Activated CD4-positive, alpha-beta T cell treated with anti-CD3 and anti-CD28 coated beads for 48 hours (primary cell): ENCODE measurements around the gene TDP1.

Source experiments
- DNase-seq: peaks from one replicate; pipeline ENCODE4 v3.0.0-alpha.2; 2020

Gene TDP1

DNA sequence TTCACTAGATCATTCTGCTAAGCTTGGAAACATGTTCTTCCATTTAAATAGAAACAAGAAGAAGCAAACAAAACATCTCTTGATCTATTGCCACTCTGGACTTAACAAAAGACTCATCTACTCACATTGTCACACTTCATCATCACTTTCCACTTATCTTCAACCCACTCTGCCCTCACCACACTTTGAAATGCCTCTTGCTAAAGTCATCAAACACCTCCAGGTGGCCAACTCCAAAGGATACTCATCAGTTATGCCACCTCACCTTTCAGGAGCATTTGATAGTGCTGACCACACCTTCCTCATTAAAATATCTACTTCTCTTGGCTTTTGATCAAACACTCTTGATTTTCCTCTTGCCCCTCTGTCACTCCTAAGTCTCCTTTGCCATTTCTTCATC lies 8.4 kb upstream of the TDP1 start:
- no peak for DNase-seq

DNA sequence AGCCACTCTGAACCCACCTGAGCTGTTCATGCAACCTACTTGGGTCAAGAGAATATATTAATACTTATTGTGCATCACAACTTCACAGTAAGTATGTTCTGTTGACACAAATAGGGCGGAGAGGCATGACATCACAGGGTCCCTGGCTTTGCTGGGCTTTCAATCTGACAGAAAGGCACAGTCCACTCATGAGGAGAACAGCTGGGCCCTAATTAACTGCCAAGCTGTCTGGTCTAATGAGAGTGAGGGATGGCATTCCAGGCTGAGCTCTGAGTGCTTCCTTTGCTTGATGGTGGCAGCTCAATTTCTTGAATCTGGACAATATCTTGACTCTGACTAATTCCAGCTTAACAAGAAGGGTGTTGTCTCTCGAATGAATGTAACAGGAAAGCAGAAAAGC lies 3.2 kb upstream of the TDP1 start:
- no peak for DNase-seq

- DNase-seq: no peak
Measured at GRCh38 chr14:89953602-89954001, 2.1 kb upstream of the TDP1 start.

GRCh38 chr14:89954070-89955021 lies 1.4 kb upstream of the TDP1 start, which contains the start of gene EFCAB11:
EFCAB11 (minus strand) TSS chr14:89954730; CDS start chr14:89954660, 70 bp downstream.
- DNase-seq: peak; percentile 96

GRCh38 chr14:89955022-89955744 lies 544 bp upstream of the TDP1 start:
- no peak for DNase-seq

DNA sequence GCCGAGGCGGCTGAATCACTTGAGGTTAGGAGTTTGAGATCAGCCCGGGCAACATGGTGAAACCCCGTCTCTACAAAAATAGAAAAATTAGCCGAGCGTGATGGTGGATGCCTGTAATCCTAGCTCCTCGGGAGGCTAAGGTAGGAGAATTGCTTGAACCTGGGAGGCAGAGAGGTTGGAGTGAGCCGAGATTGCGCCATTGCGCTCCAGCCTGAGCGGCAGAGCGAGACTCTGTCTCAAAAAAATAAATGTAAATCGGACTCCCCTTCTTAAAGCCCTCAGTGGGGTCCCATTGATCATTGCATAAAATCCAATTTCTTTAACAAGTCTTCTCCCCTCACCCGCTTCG lies 908 bp downstream of the TDP1 start:
- DNase-seq: no peak

DNA sequence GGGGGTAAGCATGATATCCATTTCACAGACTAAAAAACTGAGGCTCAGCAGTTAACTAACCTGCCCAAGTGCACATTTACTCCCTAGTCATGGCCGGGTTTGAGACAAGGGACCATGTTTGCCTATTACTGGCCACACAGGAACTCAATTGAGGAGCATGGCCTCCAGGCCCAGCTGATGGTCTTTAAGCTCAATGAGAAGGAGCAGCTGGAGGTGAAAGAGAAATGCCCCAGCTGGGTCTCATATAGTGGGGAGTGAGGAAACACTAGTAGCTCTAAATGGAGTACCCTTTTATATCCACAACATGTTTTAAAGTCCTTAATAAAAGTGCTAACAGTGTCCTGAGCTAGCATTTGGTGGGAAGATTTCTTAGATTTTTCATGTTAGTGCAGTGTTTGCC lies 1.6 kb downstream of the TDP1 start:
- no peak for DNase-seq

GRCh38 chr14:89957791-89958190 lies 2.1 kb downstream of the TDP1 start:
- DNase-seq: peak; percentile 16

GRCh38 chr14:89958966-89959365 lies 3.2 kb downstream of the TDP1 start:
- DNase-seq: no peak

GRCh38 chr14:89959853-89960445 lies 4.2 kb downstream of the TDP1 start:
- no peak for DNase-seq

GRCh38 chr14:89960914-89961313 lies 5.2 kb downstream of the TDP1 start:
- DNase-seq: no peak

DNA sequence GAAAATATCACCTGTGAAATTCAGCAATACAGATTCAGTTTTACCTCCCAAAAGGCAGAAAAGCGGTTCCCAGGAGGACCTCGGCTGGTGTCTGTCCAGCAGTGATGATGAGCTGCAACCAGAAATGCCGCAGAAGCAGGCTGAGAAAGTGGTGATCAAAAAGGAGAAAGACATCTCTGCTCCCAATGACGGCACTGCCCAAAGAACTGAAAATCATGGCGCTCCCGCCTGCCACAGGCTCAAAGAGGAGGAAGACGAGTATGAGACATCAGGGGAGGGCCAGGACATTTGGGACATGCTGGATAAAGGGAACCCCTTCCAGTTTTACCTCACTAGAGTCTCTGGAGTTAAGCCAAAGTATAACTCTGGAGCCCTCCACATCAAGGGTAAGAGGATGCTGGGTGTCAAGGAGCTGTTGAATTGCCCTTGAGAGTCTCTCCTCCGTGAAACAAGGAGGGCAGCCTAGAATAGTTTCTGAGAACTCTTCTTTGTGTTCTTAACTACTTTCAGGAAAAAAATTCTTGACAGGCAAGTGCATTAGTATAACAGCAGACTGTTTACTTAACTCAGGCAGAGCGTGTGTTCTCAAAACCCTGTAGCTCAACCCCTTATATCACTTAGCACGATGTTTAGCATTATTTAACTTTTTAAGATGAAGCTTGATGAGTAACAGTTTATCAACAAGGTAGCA lies 7.7 kb downstream of the TDP1 start:
- no peak for DNase-seq

GRCh38 chr14:89965839-89966238 lies 10.1 kb downstream of the TDP1 start:
- DNase-seq: no peak

DNA sequence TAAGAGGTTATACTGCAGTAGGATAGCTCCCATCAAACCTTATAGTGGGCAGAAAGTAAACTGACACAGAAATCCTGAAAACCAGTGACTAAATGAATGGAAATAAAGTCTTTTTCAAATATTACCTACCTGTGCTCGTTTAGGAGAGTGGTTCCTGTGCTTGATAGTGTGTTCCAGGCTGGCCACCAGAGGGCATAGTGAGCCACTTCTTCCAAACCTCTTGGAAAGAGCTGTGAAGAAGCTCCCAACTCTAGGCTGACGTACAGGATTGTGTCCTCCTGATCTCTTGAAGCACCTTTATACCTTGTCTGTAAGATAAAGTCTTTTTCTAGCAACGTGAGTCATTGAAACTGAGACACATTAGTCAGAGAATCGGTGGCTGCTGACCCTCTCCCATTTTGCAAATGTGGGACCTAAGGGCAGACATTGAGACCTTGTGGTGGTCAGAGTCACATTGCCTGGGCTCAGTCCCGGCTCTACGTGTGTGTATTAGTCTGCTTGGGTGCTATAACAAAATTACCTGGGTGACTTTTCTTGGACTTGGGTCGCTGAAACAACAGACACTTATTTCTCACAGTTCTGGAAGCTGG lies 17.6 kb downstream of the TDP1 start:
- peak; percentile 57 for DNase-seq

DNA sequence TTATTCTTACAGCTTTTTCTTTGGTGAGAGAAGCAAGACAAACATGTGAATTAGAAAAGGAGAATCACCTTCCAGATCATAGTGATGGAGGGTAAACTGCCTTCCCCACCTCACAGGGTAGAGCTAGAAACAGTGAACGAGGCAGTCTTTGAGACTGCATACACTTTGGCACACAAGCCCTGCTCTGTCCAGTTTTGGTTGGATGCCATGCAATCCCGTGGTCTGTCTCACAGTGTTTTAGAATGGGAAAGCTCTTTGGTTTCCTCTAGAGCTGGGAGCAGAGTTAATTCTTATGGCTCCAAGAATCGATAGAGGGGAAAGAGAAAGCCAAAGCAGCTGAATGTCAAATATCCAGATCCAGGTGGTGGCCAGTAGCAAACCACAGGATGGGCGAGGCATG lies 21.9 kb downstream of the TDP1 start:
- no peak for DNase-seq

GRCh38 chr14:89978656-89979055 lies 22.9 kb downstream of the TDP1 start:
- DNase-seq: no peak

GRCh38 chr14:89983375-89983774 lies 27.6 kb downstream of the TDP1 start:
- DNase-seq: no peak

DNA sequence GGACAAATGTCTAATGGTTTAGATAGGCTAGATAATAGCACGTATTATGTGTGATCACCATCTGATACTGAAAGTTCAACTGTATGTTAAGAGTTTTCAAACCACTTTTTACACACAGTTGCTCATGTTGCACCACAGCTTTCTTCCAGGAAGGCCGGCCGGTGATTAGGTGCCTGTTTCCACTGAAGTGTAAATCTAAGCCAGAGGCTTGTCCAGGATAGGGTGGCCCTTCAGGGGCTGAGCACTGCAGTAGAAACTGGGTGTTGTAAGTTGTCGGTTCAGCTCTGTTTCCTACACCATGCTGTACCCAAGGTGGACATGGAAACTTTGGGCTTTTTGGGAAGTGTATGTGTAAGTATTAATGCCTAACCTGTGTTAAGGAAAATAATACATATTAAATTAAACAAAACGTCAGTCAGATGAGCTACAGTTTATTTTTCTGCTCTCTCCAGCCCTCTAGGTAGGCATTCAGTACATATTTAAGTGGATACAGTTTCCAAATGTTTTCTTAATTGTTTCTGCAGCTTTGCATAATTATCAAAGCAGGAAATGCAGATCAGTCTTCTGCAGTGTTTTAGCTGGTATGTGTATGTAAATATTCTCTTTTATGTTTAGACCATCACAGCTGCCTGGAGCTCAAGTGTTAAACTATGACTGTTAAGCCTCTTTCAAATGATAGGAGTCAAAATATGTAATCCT lies 30.9 kb downstream of the TDP1 start:
- no peak for DNase-seq

GRCh38 chr14:89987161-89987475 lies 31.4 kb downstream of the TDP1 start:
- no peak for DNase-seq

- no peak for DNase-seq
Measured at GRCh38 chr14:89988787-89989186, 33.1 kb downstream of the TDP1 start.

GRCh38 chr14:89990218-89990617 lies 34.5 kb downstream of the TDP1 start:
- DNase-seq: no peak

DNA sequence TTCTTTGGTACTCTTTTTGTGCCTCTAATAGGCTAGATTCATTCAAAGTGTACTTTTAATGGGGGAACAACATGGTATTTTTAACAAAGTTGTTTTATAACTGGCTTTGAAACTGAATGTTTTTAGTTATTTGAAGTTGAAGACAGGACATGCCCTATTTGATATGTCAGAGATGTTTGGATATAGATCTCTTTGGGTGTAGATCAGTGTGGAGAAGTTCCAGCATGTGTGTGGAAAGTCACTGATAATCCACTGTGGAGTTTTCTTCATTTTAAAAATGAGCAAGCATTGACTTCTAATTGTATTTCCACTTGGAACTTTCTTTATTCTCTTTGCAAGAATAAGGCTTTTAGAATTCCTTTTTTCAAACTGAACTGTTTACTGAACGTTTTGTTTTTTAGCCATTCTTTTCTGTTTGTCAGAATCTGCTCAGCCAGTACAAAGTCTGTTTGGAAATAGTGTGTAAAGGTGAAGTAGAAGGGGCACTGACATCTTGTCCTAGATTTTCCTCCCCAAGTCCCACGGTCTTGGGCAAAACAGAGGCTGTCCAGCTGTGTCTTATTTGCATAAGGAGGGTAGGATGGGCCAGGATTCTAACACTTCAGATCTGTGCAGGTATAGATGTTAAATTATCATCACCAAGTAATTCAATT lies 35.0 kb downstream of the TDP1 start:
- DNase-seq: no peak
